Thyroid gland (tissue), 4 donors: ENCODE data around the gene DNAH3. TPM values are rescaled to one million over a fixed set of nuclear protein-coding genes. Genes with fewer than 3 reads are reported as not detected.
A peak's percentile ranks its signal among the peaks of the same experiment; 100 is the strongest.
"Not testable (repeated sequence)": the region's sequence is repeated elsewhere in the genome, so short reads cannot be mapped to it uniquely, and the experiment has no call there.

ENCODE experiments used
- DNase-seq, 2 donors: peaks; one replicate each; pipeline ENCODE4 v3.0.0-alpha.2; 2019
- H3K27ac ChIP-seq, 3 donors: fragments of 200-600 bp; sonication (generic); 1 replicate in 2 of 3; 2 replicates in 1 of 3; pipeline ENCODE4 v1.5.1; 2016 to 2019; ENCODE audit warnings: mild to moderate bottlenecking in 1 of 3, moderate library complexity in 1 of 3
- H3K27me3 ChIP-seq: fragments of 200-600 bp; sonication (generic); one replicate; pipeline ENCODE4 v1.5.1; 2019
- H3K36me3 ChIP-seq, 2 donors: fragments of 200-600 bp; sonication (generic); one replicate each; pipeline ENCODE4 v1.5.1; 2016 to 2019
- H3K4me1 ChIP-seq, 2 donors: fragments of 200-600 bp; sonication (generic); one replicate each; pipeline ENCODE4 v1.5.1; 2017 to 2019
- H3K4me3 ChIP-seq, 3 donors: fragments of 200-600 bp; sonication (generic); replicated peaks in 1 of 3; 1 replicate in 2 of 3; 2 replicates in 1 of 3; pipeline ENCODE4 v1.5.1; 2016; ENCODE audit warnings: mild to moderate bottlenecking in 1 of 3
- H3K9me3 ChIP-seq: fragments of 200-600 bp; sonication (generic); one replicate; pipeline ENCODE4 v1.5.1; 2017
- CTCF ChIP-seq, 6 experiments: fragments of 200-600 bp in 3 of 6; fragments of 450-650 bp in 3 of 6; sonication (generic) in 3 of 6; IDR thresholded peaks; one replicate each; pipeline ENCODE4 v1.5.1; 2016 to 2019; ENCODE audit warnings: antibody characterized with exemption in 6 of 6, mild to moderate bottlenecking in 2 of 6, inconsistent platforms in 1 of 6, moderate library complexity in 1 of 6
- POLR2A ChIP-seq, 2 donors: fragments of 450-650 bp; IDR thresholded peaks; one replicate each; pipeline ENCODE4 v1.6.1; 2017; ENCODE audit warnings: antibody characterized with exemption in 2 of 2, mild to moderate bottlenecking in 2 of 2, moderate library complexity in 1 of 2
- WGBS, 2 donors: methylation state at CpG; one replicate each; pipeline ENCODE4 v1.1.5; 2017; 5-methylcytosine and 5-hydroxymethylcytosine counted together
- intact Hi-C: fragments of 100-400 bp; cut with DNase I; formaldehyde crosslinking; loops from one replicate; pipeline ENCODE4 v1.15.1; 2023
- total RNA-seq, 4 donors: library from RNA; depleted of rRNA; stranded (reverse); fragments of >200 nt; gene quantifications; one replicate each; pipeline ENCODE4 v1.2.3, GENCODE V29; 2016

Gene DNAH3
- total RNA-seq, 4 donors from 2014 or later: 0.15 TPM; not detected in 3

GRCh38 chr16:21179126-21179982, 28.7 kb upstream of the DNAH3 start:
- no peak overlapping the region for H3K4me3 ChIP-seq
- intact Hi-C loops: no loop called here
- peak in 1 of 2 donors; percentile 1 for DNase-seq
- H3K27me3 ChIP-seq: no peaks in the 10 kb centered on the region
- H3K4me1 ChIP-seq: no peaks in the 10 kb centered on the region
- TF ChIP-seq POLR2A (IDR thresholded peaks at IDR 0.05) (no peak), CTCF (IDR thresholded peaks at IDR 0.05) (no peak)
- no peak overlapping the region for H3K27ac ChIP-seq
- WGBS, 2 donors: 71 to 84% methylated on average over 13 of the region's 13 CpGs
- H3K9me3 ChIP-seq: no peaks in the 10 kb centered on the region
- peaks cover 21 to 31% of the 10 kb centered on the region in 2 donors for H3K36me3 ChIP-seq

- Histone ChIP-seq H3K36me3 (peaks cover 50 to 53% of the 10 kb centered on the region in 2 donors), H3K4me1 (no peaks in the 10 kb centered on the region), H3K4me3 (no peak overlapping the region), H3K27ac (no peak overlapping the region), H3K9me3 (no peaks in the 10 kb centered on the region), H3K27me3 (no peaks in the 10 kb centered on the region)
- no peak for TF ChIP-seq POLR2A (IDR thresholded peaks at IDR 0.05)
- DNase-seq: no peak
- intact Hi-C loops: no loop called here
- 85 to 100% methylated on average over 1 of the region's 1 CpG for WGBS, 2 donors
Measured at GRCh38 chr16:21175397-21175796, 24.8 kb upstream of the DNAH3 start.

GRCh38 chr16:21172650-21173049, 22.0 kb upstream of the DNAH3 start:
- H3K36me3 ChIP-seq: peaks cover 45 to 47% of the 10 kb centered on the region in 2 donors
- WGBS, 2 donors: 91 to 96% methylated on average over 3 of the region's 3 CpGs
- intact Hi-C loops: no loop called here
- no peaks in the 10 kb centered on the region for H3K4me1 ChIP-seq
- no peak overlapping the region for H3K27ac ChIP-seq
- no peak for TF ChIP-seq CTCF (IDR thresholded peaks at IDR 0.05)
- no peak for TF ChIP-seq POLR2A (IDR thresholded peaks at IDR 0.05)
- no peaks in the 10 kb centered on the region for H3K27me3 ChIP-seq
- no peak overlapping the region for H3K4me3 ChIP-seq
- DNase-seq: no peak
- no peaks in the 10 kb centered on the region for H3K9me3 ChIP-seq

- H3K27ac ChIP-seq, intact Hi-C loops, H3K27me3 ChIP-seq, DNase-seq, H3K9me3 ChIP-seq, H3K4me3 ChIP-seq, H3K4me1 ChIP-seq: not testable (repeated sequence)
- H3K36me3 ChIP-seq: peaks cover 51 to 57% of the 10 kb centered on the region in 2 donors
- 96 to 99% methylated on average over 8 of the region's 8 CpGs for WGBS, 2 donors
Measured at GRCh38 chr16:21170116-21170515, 19.5 kb upstream of the DNAH3 start.

- H3K4me3 ChIP-seq: no peak overlapping the region
- no peak for DNase-seq
- no peaks in the 10 kb centered on the region for H3K4me1 ChIP-seq
- no peaks in the 10 kb centered on the region for H3K9me3 ChIP-seq
- no peaks in the 10 kb centered on the region for H3K27me3 ChIP-seq
- H3K27ac ChIP-seq: no peak overlapping the region
- intact Hi-C loops: no loop called here
- peaks cover 51 to 54% of the 10 kb centered on the region in 2 donors for H3K36me3 ChIP-seq
- no peak for TF ChIP-seq POLR2A (IDR thresholded peaks at IDR 0.05)
- TF ChIP-seq CTCF (IDR thresholded peaks at IDR 0.05): no peak
- 95 to 96% methylated on average over 5 of the region's 5 CpGs for WGBS, 2 donors
Measured at GRCh38 chr16:21169249-21169981, 18.8 kb upstream of the DNAH3 start.
